Measurements from ENCODE around the gene ZFP36L1.
A peak's percentile ranks its signal among the peaks of the same experiment; 100 is the strongest.

The ZFP36L1 gene

GRCh38 chr14:68795597-68796417 lies 2.9 kb upstream of the ZFP36L1 start:
- peak; percentile 91 for DNase-seq (ENCODE audit: low spot score)

GRCh38 chr14:68794851-68795596 lies 2.2 kb upstream of the ZFP36L1 start:
- no peak for DNase-seq (ENCODE audit: low spot score)

- DNase-seq (ENCODE audit: low spot score) = peak; percentile 68
Observed at GRCh38 chr14:68794130-68794850, 1.4 kb upstream of the ZFP36L1 start.

GRCh38 chr14:68793734-68794129 lies 865 bp upstream of the ZFP36L1 start:
- DNase-seq (ENCODE audit: low spot score) = no peak

- DNase-seq (ENCODE audit: low spot score) = no peak
Observed at GRCh38 chr14:68792678-68792978, 239 bp downstream of the ZFP36L1 start.

- DNase-seq (ENCODE audit: low spot score) = no peak
Observed at GRCh38 chr14:68791902-68792677, 777 bp downstream of the ZFP36L1 start.

- DNase-seq (ENCODE audit: low spot score) = no peak
Observed at GRCh38 chr14:68791078-68791901, 1.6 kb downstream of the ZFP36L1 start.

- DNase-seq (ENCODE audit: low spot score) = no peak
Observed at GRCh38 chr14:68790644-68791077, 2.2 kb downstream of the ZFP36L1 start.

- no peak for DNase-seq (ENCODE audit: low spot score)
Observed at GRCh38 chr14:68789821-68790643, 2.8 kb downstream of the ZFP36L1 start.

- peak; percentile 84 for DNase-seq (ENCODE audit: low spot score)
Observed at GRCh38 chr14:68788996-68789820, 3.7 kb downstream of the ZFP36L1 start.

- DNase-seq (ENCODE audit: low spot score) = no peak
Observed at GRCh38 chr14:68788275-68788995, 4.4 kb downstream of the ZFP36L1 start.

- peak; percentile 49 for DNase-seq (ENCODE audit: low spot score)
Observed at GRCh38 chr14:68787092-68787992, 5.5 kb downstream of the ZFP36L1 start.

GRCh38 chr14:68786491-68787091 lies 6.3 kb downstream of the ZFP36L1 start:
- peak; percentile 45 for DNase-seq (ENCODE audit: low spot score)

GRCh38 chr14:68785534-68786490 lies 7.1 kb downstream of the ZFP36L1 start:
- DNase-seq (ENCODE audit: low spot score) = peak; percentile 46

- DNase-seq (ENCODE audit: low spot score) = no peak
Observed at GRCh38 chr14:68784978-68785533, 7.8 kb downstream of the ZFP36L1 start.

Data from ecto neural progenitor cell (in vitro differentiated cells).